GM19025 (cell line): ENCODE data around the gene CFAP61.

ENCODE experiments used
- ATAC-seq: cut with Tn5 transposase; IDR thresholded peaks from one replicate; pipeline ENCODE4 v1.9.1; 2021; ENCODE audit warnings: mild to moderate bottlenecking, low read depth, moderate library complexity; ENCODE audit not compliant: unreplicated experiment

CFAP61 gene

GRCh38 chr20:20265210-20265609 is 212.9 kb downstream of the CFAP61 start:
- ATAC-seq, result no peak

- ATAC-seq, result no peak
Observed at GRCh38 chr20:20266552-20266951, 214.2 kb downstream of the CFAP61 start.

GRCh38 chr20:20267685-20268370 is 215.5 kb downstream of the CFAP61 start:
- ATAC-seq, result no peak

- no peak for ATAC-seq
Observed at GRCh38 chr20:20271271-20271670, 218.9 kb downstream of the CFAP61 start.

- no peak for ATAC-seq
Observed at GRCh38 chr20:20272686-20273085, 220.4 kb downstream of the CFAP61 start.

GRCh38 chr20:20273286-20273685 is 221.0 kb downstream of the CFAP61 start:
- ATAC-seq, result no peak

- ATAC-seq, result no peak
Observed at GRCh38 chr20:20274821-20275220, 222.5 kb downstream of the CFAP61 start.

GRCh38 chr20:20275636-20276035 is 223.3 kb downstream of the CFAP61 start:
- no peak for ATAC-seq

- ATAC-seq, result no peak
Observed at GRCh38 chr20:20276811-20277530, 224.6 kb downstream of the CFAP61 start.

- no peak for ATAC-seq
Observed at GRCh38 chr20:20277894-20278335, 225.6 kb downstream of the CFAP61 start.

- no peak for ATAC-seq
Observed at GRCh38 chr20:20286061-20286460, 233.7 kb downstream of the CFAP61 start.

GRCh38 chr20:20289331-20289730 is 237.0 kb downstream of the CFAP61 start:
- no peak for ATAC-seq

GRCh38 chr20:20292472-20292871 is 240.1 kb downstream of the CFAP61 start:
- ATAC-seq, result no peak

GRCh38 chr20:20293141-20293540 is 240.8 kb downstream of the CFAP61 start:
- ATAC-seq, result no peak

GRCh38 chr20:20293691-20294385 is 241.5 kb downstream of the CFAP61 start:
- no peak for ATAC-seq

GRCh38 chr20:20295621-20296498 is 243.5 kb downstream of the CFAP61 start:
- no peak for ATAC-seq

- no peak for ATAC-seq
Observed at GRCh38 chr20:20297181-20297580, 244.8 kb downstream of the CFAP61 start.

- no peak for ATAC-seq
Observed at GRCh38 chr20:20297752-20298151, 245.4 kb downstream of the CFAP61 start.

GRCh38 chr20:20299904-20300303 is 247.6 kb downstream of the CFAP61 start:
- no peak for ATAC-seq

- no peak for ATAC-seq
Observed at GRCh38 chr20:20303320-20303719, 251.0 kb downstream of the CFAP61 start.
